Measurements from ENCODE around the gene ZNF277.
A peak's percentile ranks its signal among the peaks of the same experiment; 100 is the strongest.

Gene ZNF277

GRCh38 chr7:112183266-112183665, 23.2 kb upstream of the ZNF277 start:
- Histone ChIP-seq H3K9ac (ENCODE audit: low read length in 5 of 5) (no peak overlapping the region), H3K36me3 (ENCODE audit: control insufficient read depth in 5 of 5, insufficient read depth in 5 of 5, low read length in 5 of 5) (no peaks in the 10 kb centered on the region), H3K9me3 (ENCODE audit: control insufficient read depth in 5 of 5, low read length in 5 of 5) (no peaks in the 10 kb centered on the region), H3K27ac (ENCODE audit: low read depth, low read length) (no peak overlapping the region), H3K4me3 (ENCODE audit: low read depth in 1 of 5, low read length in 5 of 5) (no peak overlapping the region), H3K27me3 (ENCODE audit: control insufficient read depth in 5 of 5, insufficient read depth in 4 of 5, low read length in 5 of 5) (no peaks in the 10 kb centered on the region), H3K4me1 (ENCODE audit: control insufficient read depth in 5 of 5, insufficient read depth in 5 of 5, low read length in 5 of 5) (peaks cover 0 to 56% (median 3%) of the 10 kb centered on the region in 5 donors)

GRCh38 chr7:112184455-112184854, 22.0 kb upstream of the ZNF277 start:
- Histone ChIP-seq H3K27ac (ENCODE audit: low read depth, low read length) (no peak overlapping the region), H3K4me3 (ENCODE audit: low read depth in 1 of 5, low read length in 5 of 5) (no peak overlapping the region), H3K9me3 (ENCODE audit: control insufficient read depth in 5 of 5, low read length in 5 of 5) (no peaks in the 10 kb centered on the region), H3K36me3 (ENCODE audit: control insufficient read depth in 5 of 5, insufficient read depth in 5 of 5, low read length in 5 of 5) (no peaks in the 10 kb centered on the region), H3K9ac (ENCODE audit: low read length in 5 of 5) (no peak overlapping the region), H3K27me3 (ENCODE audit: control insufficient read depth in 5 of 5, insufficient read depth in 4 of 5, low read length in 5 of 5) (no peaks in the 10 kb centered on the region), H3K4me1 (ENCODE audit: control insufficient read depth in 5 of 5, insufficient read depth in 5 of 5, low read length in 5 of 5) (peaks cover 0 to 55% (median 3%) of the 10 kb centered on the region in 5 donors)

- Histone ChIP-seq H3K9ac (ENCODE audit: low read length in 5 of 5) (peak overlapping the region in 1 of 5 donors; percentile 3), H3K27me3 (ENCODE audit: control insufficient read depth in 5 of 5, insufficient read depth in 4 of 5, low read length in 5 of 5) (no peaks in the 10 kb centered on the region), H3K9me3 (ENCODE audit: control insufficient read depth in 5 of 5, low read length in 5 of 5) (no peaks in the 10 kb centered on the region), H3K4me1 (ENCODE audit: control insufficient read depth in 5 of 5, insufficient read depth in 5 of 5, low read length in 5 of 5) (peaks cover 0 to 50% (median 3%) of the 10 kb centered on the region in 5 donors), H3K27ac (ENCODE audit: low read depth, low read length) (peak overlapping the region; percentile 33), H3K36me3 (ENCODE audit: control insufficient read depth in 5 of 5, insufficient read depth in 5 of 5, low read length in 5 of 5) (no peaks in the 10 kb centered on the region), H3K4me3 (ENCODE audit: low read depth in 1 of 5, low read length in 5 of 5) (no peak overlapping the region)
Observed at GRCh38 chr7:112185005-112185834, 21.3 kb upstream of the ZNF277 start.

GRCh38 chr7:112186300-112186699, 20.2 kb upstream of the ZNF277 start:
- H3K4me1 ChIP-seq (ENCODE audit: control insufficient read depth in 5 of 5, insufficient read depth in 5 of 5, low read length in 5 of 5): peaks cover 0 to 56% (median 3%) of the 10 kb centered on the region in 5 donors

GRCh38 chr7:112188257-112188656, 18.2 kb upstream of the ZNF277 start:
- Histone ChIP-seq H3K36me3 (ENCODE audit: control insufficient read depth in 5 of 5, insufficient read depth in 5 of 5, low read length in 5 of 5) (no peaks in the 10 kb centered on the region), H3K9me3 (ENCODE audit: control insufficient read depth in 5 of 5, low read length in 5 of 5) (no peaks in the 10 kb centered on the region), H3K27ac (ENCODE audit: low read depth, low read length) (no peak overlapping the region), H3K27me3 (ENCODE audit: control insufficient read depth in 5 of 5, insufficient read depth in 4 of 5, low read length in 5 of 5) (no peaks in the 10 kb centered on the region), H3K4me1 (ENCODE audit: control insufficient read depth in 5 of 5, insufficient read depth in 5 of 5, low read length in 5 of 5) (peaks cover 3 to 56% (median 6%) of the 10 kb centered on the region in 5 donors), H3K4me3 (ENCODE audit: low read depth in 1 of 5, low read length in 5 of 5) (no peak overlapping the region), H3K9ac (ENCODE audit: low read length in 5 of 5) (no peak overlapping the region)

More at GRCh38 chr7:112186300-112186699, 20.2 kb upstream of the ZNF277 start:
- Histone ChIP-seq H3K27me3 (ENCODE audit: control insufficient read depth in 5 of 5, insufficient read depth in 4 of 5, low read length in 5 of 5) (no peaks in the 10 kb centered on the region), H3K9me3 (ENCODE audit: control insufficient read depth in 5 of 5, low read length in 5 of 5) (no peaks in the 10 kb centered on the region), H3K27ac (ENCODE audit: low read depth, low read length) (no peak overlapping the region), H3K9ac (ENCODE audit: low read length in 5 of 5) (no peak overlapping the region), H3K36me3 (ENCODE audit: control insufficient read depth in 5 of 5, insufficient read depth in 5 of 5, low read length in 5 of 5) (no peaks in the 10 kb centered on the region), H3K4me3 (ENCODE audit: low read depth in 1 of 5, low read length in 5 of 5) (no peak overlapping the region)

- H3K9me3 ChIP-seq (ENCODE audit: control insufficient read depth in 5 of 5, low read length in 5 of 5): no peaks in the 10 kb centered on the region
- peaks cover 3 to 42% (median 6%) of the 10 kb centered on the region in 5 donors for H3K4me1 ChIP-seq (ENCODE audit: control insufficient read depth in 5 of 5, insufficient read depth in 5 of 5, low read length in 5 of 5)
Observed at GRCh38 chr7:112189691-112190090, 16.8 kb upstream of the ZNF277 start.

GRCh38 chr7:112190120-112190519, 16.4 kb upstream of the ZNF277 start:
- Histone ChIP-seq H3K36me3 (ENCODE audit: control insufficient read depth in 5 of 5, insufficient read depth in 5 of 5, low read length in 5 of 5) (no peaks in the 10 kb centered on the region), H3K9ac (ENCODE audit: low read length in 5 of 5) (no peak overlapping the region), H3K4me1 (ENCODE audit: control insufficient read depth in 5 of 5, insufficient read depth in 5 of 5, low read length in 5 of 5) (peaks cover 3 to 37% (median 6%) of the 10 kb centered on the region in 5 donors), H3K4me3 (ENCODE audit: low read depth in 1 of 5, low read length in 5 of 5) (no peak overlapping the region), H3K9me3 (ENCODE audit: control insufficient read depth in 5 of 5, low read length in 5 of 5) (no peaks in the 10 kb centered on the region), H3K27ac (ENCODE audit: low read depth, low read length) (no peak overlapping the region), H3K27me3 (ENCODE audit: control insufficient read depth in 5 of 5, insufficient read depth in 4 of 5, low read length in 5 of 5) (no peaks in the 10 kb centered on the region)

More at GRCh38 chr7:112189691-112190090, 16.8 kb upstream of the ZNF277 start:
- Histone ChIP-seq H3K36me3 (ENCODE audit: control insufficient read depth in 5 of 5, insufficient read depth in 5 of 5, low read length in 5 of 5) (no peaks in the 10 kb centered on the region), H3K9ac (ENCODE audit: low read length in 5 of 5) (no peak overlapping the region), H3K4me3 (ENCODE audit: low read depth in 1 of 5, low read length in 5 of 5) (no peak overlapping the region), H3K27me3 (ENCODE audit: control insufficient read depth in 5 of 5, insufficient read depth in 4 of 5, low read length in 5 of 5) (no peaks in the 10 kb centered on the region), H3K27ac (ENCODE audit: low read depth, low read length) (no peak overlapping the region)

- H3K27ac ChIP-seq (ENCODE audit: low read depth, low read length): peak overlapping the region; percentile 15
- no peak overlapping the region for H3K4me3 ChIP-seq (ENCODE audit: low read depth in 1 of 5, low read length in 5 of 5)
- H3K36me3 ChIP-seq (ENCODE audit: control insufficient read depth in 5 of 5, insufficient read depth in 5 of 5, low read length in 5 of 5): no peaks in the 10 kb centered on the region
- no peak overlapping the region for H3K9ac ChIP-seq (ENCODE audit: low read length in 5 of 5)
- peaks cover 0 to 17% (median 6%) of the 10 kb centered on the region in 5 donors for H3K4me1 ChIP-seq (ENCODE audit: control insufficient read depth in 5 of 5, insufficient read depth in 5 of 5, low read length in 5 of 5)
- no peaks in the 10 kb centered on the region for H3K27me3 ChIP-seq (ENCODE audit: control insufficient read depth in 5 of 5, insufficient read depth in 4 of 5, low read length in 5 of 5)
- H3K9me3 ChIP-seq (ENCODE audit: control insufficient read depth in 5 of 5, low read length in 5 of 5): no peaks in the 10 kb centered on the region
Observed at GRCh38 chr7:112192236-112193154, 14.0 kb upstream of the ZNF277 start.

- Histone ChIP-seq H3K9ac (ENCODE audit: low read length in 5 of 5) (no peak overlapping the region), H3K27ac (ENCODE audit: low read depth, low read length) (no peak overlapping the region), H3K4me3 (ENCODE audit: low read depth in 1 of 5, low read length in 5 of 5) (no peak overlapping the region), H3K4me1 (ENCODE audit: control insufficient read depth in 5 of 5, insufficient read depth in 5 of 5, low read length in 5 of 5) (peaks cover 0 to 22% (median 6%) of the 10 kb centered on the region in 5 donors), H3K27me3 (ENCODE audit: control insufficient read depth in 5 of 5, insufficient read depth in 4 of 5, low read length in 5 of 5) (no peaks in the 10 kb centered on the region), H3K9me3 (ENCODE audit: control insufficient read depth in 5 of 5, low read length in 5 of 5) (no peaks in the 10 kb centered on the region), H3K36me3 (ENCODE audit: control insufficient read depth in 5 of 5, insufficient read depth in 5 of 5, low read length in 5 of 5) (no peaks in the 10 kb centered on the region)
Observed at GRCh38 chr7:112193915-112194502, 12.5 kb upstream of the ZNF277 start.

All from subcutaneous abdominal adipose tissue (tissue), 5 donors.